Fibroblast of mammary gland (primary cell): Measurements from ENCODE around the gene FBXW11.
"Not testable (repeated sequence)": the region's sequence is repeated elsewhere in the genome, so short reads cannot be mapped to it uniquely, and the experiment has no call there.

Source experiments
- DNase-seq: peaks from one replicate; pipeline ENCODE4 v3.0.0-alpha.2; 2010; ENCODE audit warnings: low read depth
- H3K4me3 ChIP-seq: 2 replicates; pipeline ENCODE4 v1.5.1; 2011; ENCODE audit warnings: low read depth, mild to moderate bottlenecking, low read length, moderate library complexity; ENCODE audit not compliant: control insufficient read depth
- TF ChIP-seq, protein P1 (sequence below): conservative IDR thresholded peaks from 2 replicates; pipeline ENCODE4 v1.5.1; 2011; ENCODE audit warnings: low read depth, low read length, inconsistent platforms; ENCODE audit not compliant: control insufficient read depth, insufficient read depth

Gene FBXW11

DNA sequence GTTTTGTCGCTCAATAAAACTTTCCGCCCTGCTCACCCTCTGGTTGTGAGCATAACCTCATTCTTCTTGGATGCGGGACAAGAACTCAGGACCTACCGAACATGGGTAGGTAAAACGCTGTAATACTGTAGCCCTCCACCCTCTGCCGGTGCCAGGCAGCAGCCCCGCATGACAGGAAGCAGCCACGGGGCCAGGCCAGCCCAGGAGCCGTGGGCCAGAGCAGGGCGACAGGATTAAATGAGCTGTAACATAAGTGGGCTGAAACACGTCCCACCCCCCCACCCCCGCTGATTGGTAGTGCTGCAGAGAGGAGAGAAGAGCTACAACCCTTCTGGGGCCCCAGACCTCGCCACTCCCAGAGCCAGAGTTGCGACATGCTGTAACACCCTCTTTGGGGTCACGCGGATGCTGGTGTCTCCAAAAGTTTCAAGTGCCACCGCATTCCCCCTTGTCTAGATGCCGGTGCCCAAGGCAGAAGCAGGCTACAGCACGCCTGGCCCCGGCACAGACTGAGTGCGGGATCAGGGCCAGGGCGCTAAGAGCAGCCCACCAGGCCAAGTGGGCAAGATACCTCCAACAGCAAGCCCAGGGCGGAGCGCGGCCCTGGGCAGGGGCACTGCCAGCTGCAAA lies 81.8 kb downstream of the FBXW11 start:
- no peak overlapping the region for H3K4me3 ChIP-seq
- TF ChIP-seq, protein P1, sequence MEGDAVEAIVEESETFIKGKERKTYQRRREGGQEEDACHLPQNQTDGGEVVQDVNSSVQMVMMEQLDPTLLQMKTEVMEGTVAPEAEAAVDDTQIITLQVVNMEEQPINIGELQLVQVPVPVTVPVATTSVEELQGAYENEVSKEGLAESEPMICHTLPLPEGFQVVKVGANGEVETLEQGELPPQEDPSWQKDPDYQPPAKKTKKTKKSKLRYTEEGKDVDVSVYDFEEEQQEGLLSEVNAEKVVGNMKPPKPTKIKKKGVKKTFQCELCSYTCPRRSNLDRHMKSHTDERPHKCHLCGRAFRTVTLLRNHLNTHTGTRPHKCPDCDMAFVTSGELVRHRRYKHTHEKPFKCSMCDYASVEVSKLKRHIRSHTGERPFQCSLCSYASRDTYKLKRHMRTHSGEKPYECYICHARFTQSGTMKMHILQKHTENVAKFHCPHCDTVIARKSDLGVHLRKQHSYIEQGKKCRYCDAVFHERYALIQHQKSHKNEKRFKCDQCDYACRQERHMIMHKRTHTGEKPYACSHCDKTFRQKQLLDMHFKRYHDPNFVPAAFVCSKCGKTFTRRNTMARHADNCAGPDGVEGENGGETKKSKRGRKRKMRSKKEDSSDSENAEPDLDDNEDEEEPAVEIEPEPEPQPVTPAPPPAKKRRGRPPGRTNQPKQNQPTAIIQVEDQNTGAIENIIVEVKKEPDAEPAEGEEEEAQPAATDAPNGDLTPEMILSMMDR: no peak
- DNase-seq: no peak

DNA sequence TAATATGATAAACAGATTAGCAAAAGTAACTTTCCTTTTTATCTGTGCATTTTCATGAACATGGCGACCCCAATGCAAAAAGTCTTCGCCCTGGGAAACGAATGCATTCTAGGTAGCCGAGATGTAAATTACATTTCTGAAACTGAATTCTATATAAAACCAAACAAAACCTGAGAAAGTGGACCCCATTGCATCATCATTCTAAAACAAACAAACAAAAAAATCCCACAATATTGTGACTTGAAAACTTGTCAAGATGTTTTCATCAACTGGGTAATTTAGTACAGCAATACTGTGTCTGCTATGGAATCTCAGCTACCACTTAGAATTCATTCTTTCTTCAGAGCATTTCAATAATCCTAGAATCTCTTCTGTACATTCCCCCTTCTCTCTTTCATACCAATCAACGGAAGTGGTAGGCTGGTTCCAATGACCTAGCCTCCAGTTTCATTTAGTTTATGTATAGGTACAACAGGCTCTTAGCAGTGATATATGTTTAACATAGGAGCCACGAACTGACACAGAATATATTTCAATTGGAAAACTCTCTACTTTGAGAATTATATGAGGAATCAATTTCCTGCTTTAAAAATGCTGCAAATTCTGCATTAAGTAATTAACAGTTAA lies 85.6 kb downstream of the FBXW11 start:
- TF ChIP-seq, protein P1: no peak

DNA sequence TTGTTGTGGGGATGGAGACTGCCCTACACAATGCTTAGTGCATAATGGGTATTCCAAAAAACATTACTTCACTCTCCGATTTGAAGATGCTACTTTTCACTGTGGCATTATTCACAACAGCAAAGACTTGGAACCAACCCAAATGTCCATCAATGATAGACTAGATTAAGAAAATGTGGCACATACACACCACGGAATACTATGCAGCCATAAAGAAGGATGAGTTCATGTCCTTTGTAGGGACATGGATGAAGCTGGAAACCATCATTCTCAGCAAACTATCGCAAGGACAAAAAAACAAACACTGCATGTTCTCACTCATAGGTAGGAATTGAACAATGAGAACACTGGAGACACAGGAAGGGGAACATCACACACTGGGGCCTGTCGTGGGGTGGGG lies 90.7 kb downstream of the FBXW11 start:
- not testable (repeated sequence) for DNase-seq, H3K4me3 ChIP-seq

More for the DNA sequence above, 85.6 kb downstream of the FBXW11 start:
- DNase-seq: no peak
- no peak overlapping the region for H3K4me3 ChIP-seq

DNA sequence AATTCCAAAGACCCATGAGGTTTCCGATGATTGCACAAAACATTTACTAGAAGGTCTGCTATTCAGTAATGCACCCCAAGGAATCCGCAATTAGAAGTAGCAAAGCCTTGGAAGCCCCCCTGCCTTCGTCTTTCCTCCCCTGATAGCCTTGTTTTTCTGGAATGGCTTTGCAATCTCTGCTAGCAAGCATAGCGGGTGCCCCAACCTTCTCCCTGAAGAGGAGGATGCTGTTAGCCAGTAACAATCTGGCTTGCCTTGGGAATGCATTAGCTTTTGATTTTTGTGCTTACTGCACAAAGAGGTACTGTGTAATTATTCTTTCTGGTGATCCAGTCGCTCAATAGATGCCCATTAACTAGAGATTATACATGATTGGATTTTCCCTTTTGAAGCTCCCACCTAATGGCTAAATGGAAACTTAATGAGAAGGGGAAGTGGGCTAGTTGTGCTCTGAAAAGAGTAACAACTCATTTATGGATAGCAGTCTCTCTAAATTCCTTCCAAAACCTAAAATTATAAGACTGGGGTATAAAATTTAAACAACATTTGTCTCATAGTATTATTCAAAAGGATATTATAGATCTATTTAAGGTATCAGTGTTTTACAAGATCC lies 91.6 kb downstream of the FBXW11 start:
- H3K4me3 ChIP-seq: no peak overlapping the region
- DNase-seq: no peak
- TF ChIP-seq, protein P1: no peak

DNA sequence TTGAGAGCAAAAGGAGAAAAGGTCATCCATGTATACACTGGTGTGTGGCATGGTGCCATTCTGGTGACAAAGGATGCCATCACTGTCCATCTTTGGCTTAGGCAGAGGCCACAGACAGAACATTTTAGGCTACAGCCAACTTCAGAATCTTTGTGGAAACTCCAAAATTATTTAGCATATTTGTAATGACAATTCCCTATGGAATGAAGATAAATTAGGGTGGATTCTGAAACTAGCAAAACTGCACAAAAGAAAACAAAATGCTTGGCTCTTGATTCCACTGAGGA lies 92.5 kb downstream of the FBXW11 start:
- TF ChIP-seq, protein P1: no peak
- H3K4me3 ChIP-seq: no peak overlapping the region
- peak; percentile 41 for DNase-seq

DNA sequence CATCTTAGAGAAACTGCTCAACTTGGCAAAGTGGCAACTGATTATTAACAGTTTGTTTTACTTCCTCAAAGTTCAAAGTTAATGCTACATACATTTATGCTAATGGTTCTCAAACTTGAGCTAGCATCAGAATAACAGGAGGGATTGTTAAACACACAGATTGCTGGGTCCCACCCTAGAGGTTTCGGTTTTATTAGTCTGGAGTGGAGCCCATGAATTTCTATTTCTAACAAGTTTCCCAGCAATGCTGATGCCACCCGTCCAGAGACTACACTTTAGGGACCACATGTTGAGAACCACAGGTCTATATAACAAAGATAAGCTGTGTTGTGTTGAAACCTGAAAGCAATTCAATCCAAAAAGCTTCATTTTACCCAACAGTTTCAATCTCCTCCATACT lies 95.3 kb downstream of the FBXW11 start:
- no peak overlapping the region for H3K4me3 ChIP-seq
- TF ChIP-seq, protein P1: no peak
- no peak for DNase-seq

DNA sequence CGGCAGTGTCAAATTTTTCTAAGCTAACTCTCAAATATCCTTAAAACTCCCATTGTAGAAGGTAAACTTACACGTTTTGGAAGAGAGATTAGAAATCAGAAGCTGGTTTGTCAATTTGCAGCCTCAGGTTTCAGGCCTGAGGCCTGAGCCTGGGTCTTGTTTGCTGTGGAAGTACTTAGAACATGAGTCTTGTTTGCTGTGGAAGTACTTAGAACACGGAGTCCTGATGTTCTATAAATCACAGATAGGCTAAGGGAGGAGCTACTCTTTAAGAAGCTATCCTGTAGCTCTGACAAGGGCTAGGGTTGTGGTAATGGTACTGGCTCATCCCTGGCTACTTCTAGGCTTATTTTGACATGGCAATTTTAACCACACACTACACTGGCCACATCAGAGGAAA lies 97.8 kb downstream of the FBXW11 start:
- H3K4me3 ChIP-seq: no peak overlapping the region
- TF ChIP-seq, protein P1: no peak
- no peak for DNase-seq
